Parathyroid adenoma (tissue), 2 donors: ENCODE measurements around the gene PINK1.

Experiments
- H2AFZ ChIP-seq: fragments of 300-600 bp; sonication (generic); one replicate; pipeline ENCODE4 v1.7.0; 2017; ENCODE audit warnings: antibody characterized with exemption, mild to moderate bottlenecking
- H3K27ac ChIP-seq: fragments of 300-600 bp; sonication (generic); one replicate; pipeline ENCODE4 v1.7.0; 2017
- H3K27me3 ChIP-seq: fragments of 300-600 bp; sonication (generic); one replicate; pipeline ENCODE4 v1.7.0; 2017; ENCODE audit warnings: low read length; ENCODE audit not compliant: control insufficient read depth, insufficient read depth
- H3K36me3 ChIP-seq: fragments of 300-600 bp; sonication (generic); one replicate; pipeline ENCODE4 v1.7.0; 2017; ENCODE audit warnings: low read length; ENCODE audit not compliant: control insufficient read depth, insufficient read depth
- H3K4me1 ChIP-seq: fragments of 300-600 bp; sonication (generic); one replicate; pipeline ENCODE4 v1.7.0; 2017; ENCODE audit warnings: control low read depth
- H3K4me2 ChIP-seq: fragments of 300-600 bp; sonication (generic); one replicate; pipeline ENCODE4 v1.7.0; 2017; ENCODE audit warnings: low read length
- H3K4me3 ChIP-seq: fragments of 300-600 bp; sonication (generic); one replicate; pipeline ENCODE4 v1.7.0; 2017; ENCODE audit warnings: low read depth, low read length
- H3K79me2 ChIP-seq: fragments of 300-600 bp; sonication (generic); one replicate; pipeline ENCODE4 v1.7.0; 2017; ENCODE audit warnings: control low read depth
- H3K9ac ChIP-seq: fragments of 300-600 bp; sonication (generic); one replicate; pipeline ENCODE4 v1.7.0; 2017; ENCODE audit warnings: mild to moderate bottlenecking
- H3K9me3 ChIP-seq: fragments of 300-600 bp; sonication (generic); one replicate; pipeline ENCODE4 v1.7.0; 2017; ENCODE audit warnings: low read length; ENCODE audit not compliant: control insufficient read depth
- CTCF ChIP-seq: fragments of 300-600 bp; sonication (generic); IDR thresholded peaks from one replicate; pipeline ENCODE4 v1.7.0; 2017; ENCODE audit warnings: antibody characterized with exemption, mild to moderate bottlenecking
- donor health status: primary hyperparathyroidism.

PINK1 gene

GRCh38 chr1:20700636-20701215 is 67.5 kb downstream of the PINK1 start:
- Histone ChIP-seq H3K36me3 (no peaks in the 10 kb centered on the region), H3K9me3 (no peaks in the 10 kb centered on the region), H2AFZ (no peak overlapping the region), H3K4me3 (no peak overlapping the region), H3K27me3 (no peaks in the 10 kb centered on the region), H3K4me1 (no peaks in the 10 kb centered on the region), H3K4me2 (no peak overlapping the region), H3K79me2 (no peaks in the 10 kb centered on the region), H3K9ac (no peak overlapping the region), H3K27ac (no peak overlapping the region)
- no peak for TF ChIP-seq CTCF
